Spleen (tissue), 11 donors: ENCODE results near the gene TSPAN9. TPM values are rescaled to one million over a fixed set of nuclear protein-coding genes. Genes with fewer than 3 reads are reported as not detected.

Source experiments
- DNase-seq: peaks from one replicate; pipeline ENCODE4 v3.0.0-alpha.2; 2020
- H3K27ac ChIP-seq, 8 donors: fragments of 200-600 bp; sonication (generic) in 7 of 8; 1 replicate in 4 of 8; 2 replicates in 4 of 8; pipeline versions ENCODE4 v1.5.0 to v1.8.0; 2016 to 2021; ENCODE audit warnings: inconsistent platforms in 4 of 8, mild to moderate bottlenecking in 4 of 8, moderate library complexity in 1 of 8
- H3K27me3 ChIP-seq, 7 donors: fragments of 200-600 bp; sonication (generic) in 6 of 7; replicated peaks in 1 of 7; 1 replicate in 4 of 7; 2 replicates in 3 of 7; pipeline versions ENCODE4 v1.5.0 to v1.8.0; 2016 to 2021; ENCODE audit warnings: inconsistent platforms in 3 of 7, mild to moderate bottlenecking in 1 of 7
- H3K36me3 ChIP-seq, 6 donors: fragments of 200-600 bp; sonication (generic) in 5 of 6; 1 replicate in 4 of 6; 2 replicates in 2 of 6; pipeline versions ENCODE4 v1.5.0 to v1.8.0; 2016 to 2021; ENCODE audit warnings: inconsistent platforms in 2 of 6
- H3K4me1 ChIP-seq, 6 donors: fragments of 200-600 bp; sonication (generic) in 5 of 6; 1 replicate in 3 of 6; 2 replicates in 3 of 6; pipeline versions ENCODE4 v1.5.0 to v1.8.0; 2016 to 2021; ENCODE audit warnings: inconsistent platforms in 3 of 6
- H3K4me3 ChIP-seq, 8 donors: fragments of 200-600 bp; sonication (generic) in 7 of 8; 1 replicate in 4 of 8; 2 replicates in 4 of 8; pipeline versions ENCODE4 v1.5.0 to v1.8.0; 2016 to 2021; ENCODE audit warnings: inconsistent platforms in 4 of 8, mild to moderate bottlenecking in 4 of 8, moderate library complexity in 2 of 8
- H3K9me3 ChIP-seq, 8 donors: fragments of 200-600 bp; sonication (generic) in 7 of 8; 1 replicate in 4 of 8; 2 replicates in 4 of 8; pipeline versions ENCODE4 v1.5.0 to v1.8.0; 2016 to 2021; ENCODE audit warnings: inconsistent platforms in 4 of 8
- CTCF ChIP-seq, 11 experiments: fragments of 200-600 bp in 7 of 11; fragments of 450-650 bp in 4 of 11; sonication (generic) in 4 of 11; IDR thresholded peaks in 8 of 11; conservative IDR thresholded peaks in 3 of 11; 1 replicate in 7 of 11; 2 replicates in 4 of 11; pipeline versions ENCODE4 v1.4.0 to v1.8.0; 2016 to 2021; ENCODE audit warnings: antibody characterized with exemption in 11 of 11, inconsistent platforms in 4 of 11, mild to moderate bottlenecking in 1 of 11
- POLR2A ChIP-seq, 3 donors: fragments of 450-650 bp; IDR thresholded peaks; one replicate each; pipeline ENCODE4 v1.5.1; 2017; ENCODE audit warnings: antibody characterized with exemption in 3 of 3, mild to moderate bottlenecking in 1 of 3
- POLR2AphosphoS5 ChIP-seq, 3 donors: sonication (generic); formaldehyde crosslinking; IDR thresholded peaks; one replicate each; pipeline ENCODE4 v1.5.1; 2017; ENCODE audit warnings: antibody characterized with exemption in 3 of 3
- WGBS, 5 donors: extraction: QIAGEN DNeasy Blood & Tissue Kit in 3 of 5; methylation state at CpG; one replicate each; pipeline versions ENCODE4 v1.1.5 to v1.1.7; 2013 to 2018; 5-methylcytosine and 5-hydroxymethylcytosine counted together
- intact Hi-C: fragments of 100-400 bp; cut with DNase I; formaldehyde crosslinking; loops from one replicate; pipeline ENCODE4 v1.15.0; 2023; ENCODE audit warnings: low total_unique reads
- polyA plus RNA-seq, 3 donors: library from polyadenylated mRNA; stranded (reverse); fragments of 200-250 nt; gene quantifications; one replicate each; pipeline ENCODE4 v1.2.1, GENCODE V29; 2013
- total RNA-seq, 7 donors: library from RNA; depleted of rRNA in 3 of 7; stranded (reverse); fragments of >200 nt in 3 of 7; fragmentation: NEBNext Ultra II Directional in 4 of 7; extraction: Animal tissue kit (Norgen Biotek cat#: 25700) in 4 of 7; gene quantifications; one replicate each; pipeline versions ENCODE4 v1.1.0 to v1.2.1, GENCODE V29; 2016 to 2021
- donor health status: healthy with polysubstance abuse.
- donor health status: DM: no; HTN: no; CAD: no; lungs with moderate emphysema.
- donor health status: DM: no; HTN: no; CAD: no.
- donor health status: Bipolar disorder and iron deficiency.
- donor health status: healthy.
- donor health status: DM: no; HTN: no; CAD: no.
- donor health status: DM: yes; HTN: yes; CAD: no.

The TSPAN9 gene
- total and polyA plus RNA-seq, 10 donors = 3.6 to 51.1 (median 32.4) TPM

GRCh38 chr12:3071107-3071506 lies 6.1 kb upstream of the TSPAN9 start:
- no peaks in the 10 kb centered on the region for H3K36me3 ChIP-seq
- H3K4me3 ChIP-seq = no peak overlapping the region
- H3K4me1 ChIP-seq = peaks cover 0 to 23% (median 8%) of the 10 kb centered on the region in 6 donors
- intact Hi-C loops = no loop called here
- H3K27me3 ChIP-seq = peaks cover 0 to 34% (median 0%) of the 10 kb centered on the region in 7 donors
- TF ChIP-seq CTCF (IDR thresholded peaks at IDR 0.05 in 8 of 11, conservative IDR thresholded peaks at IDR 0.05 in 3 of 11) (no peak), POLR2AphosphoS5 (IDR thresholded peaks at IDR 0.05) (no peak), POLR2A (IDR thresholded peaks at IDR 0.05) (no peak)
- no peak for DNase-seq
- WGBS, 5 donors = 93 to 98% (median 97%) methylated on average over 8 of the region's 8 CpGs
- no peaks in the 10 kb centered on the region for H3K9me3 ChIP-seq
- H3K27ac ChIP-seq = no peak overlapping the region

GRCh38 chr12:3071710-3072109 lies 5.5 kb upstream of the TSPAN9 start:
- Histone ChIP-seq H3K27ac (no peak overlapping the region), H3K4me1 (peaks cover 0 to 29% (median 14%) of the 10 kb centered on the region in 6 donors), H3K4me3 (no peak overlapping the region), H3K27me3 (peaks cover 0 to 40% (median 0%) of the 10 kb centered on the region in 7 donors), H3K9me3 (no peaks in the 10 kb centered on the region), H3K36me3 (no peaks in the 10 kb centered on the region)
- WGBS, 5 donors = 92 to 98% (median 94%) methylated on average over 24 to 25 of the region's 25 CpGs
- DNase-seq = no peak
- intact Hi-C loops = loop anchor here (2.0 kb wide), 1 partner anchor 203 kb away; no protein-coding TSS in a partner anchor
- no peak for TF ChIP-seq POLR2A (IDR thresholded peaks at IDR 0.05)
- no peak for TF ChIP-seq CTCF (IDR thresholded peaks at IDR 0.05 in 8 of 11, conservative IDR thresholded peaks at IDR 0.05 in 3 of 11)
- TF ChIP-seq POLR2AphosphoS5 (IDR thresholded peaks at IDR 0.05) = no peak

- TF ChIP-seq POLR2A (IDR thresholded peaks at IDR 0.05) (no peak), POLR2AphosphoS5 (IDR thresholded peaks at IDR 0.05) (peak in 2 of 3 donors; percentile 52 to 53), CTCF (IDR thresholded peaks at IDR 0.05 in 8 of 11, conservative IDR thresholded peaks at IDR 0.05 in 3 of 11) (peak; percentile 79 to 99 (median 96))
- intact Hi-C loops = loop anchor here (2.0 kb wide), 1 partner anchor 201 kb away; no protein-coding TSS in a partner anchor
- no peak overlapping the region for H3K4me3 ChIP-seq
- no peaks in the 10 kb centered on the region for H3K9me3 ChIP-seq
- 6 to 9% (median 8%) methylated on average over 13 of the region's 13 CpGs for WGBS, 5 donors
- peak overlapping the region in 1 of 8 donors; percentile 33 for H3K27ac ChIP-seq
- H3K36me3 ChIP-seq = no peaks in the 10 kb centered on the region
- DNase-seq = peak; percentile 94
- peaks cover 0 to 39% (median 26%) of the 10 kb centered on the region in 6 donors for H3K4me1 ChIP-seq
- peaks cover 0 to 58% (median 4%) of the 10 kb centered on the region in 7 donors for H3K27me3 ChIP-seq
Measured at GRCh38 chr12:3073438-3074250, 3.5 kb upstream of the TSPAN9 start.

- no peak for DNase-seq
- intact Hi-C loops = no loop called here
- WGBS, 5 donors = 85 to 94% (median 91%) methylated on average over 6 of the region's 6 CpGs
- no peak overlapping the region for H3K4me3 ChIP-seq
- TF ChIP-seq CTCF (IDR thresholded peaks at IDR 0.05 in 8 of 11, conservative IDR thresholded peaks at IDR 0.05 in 3 of 11) (no peak), POLR2A (IDR thresholded peaks at IDR 0.05) (no peak), POLR2AphosphoS5 (IDR thresholded peaks at IDR 0.05) (no peak)
- peaks cover 0 to 58% (median 4%) of the 10 kb centered on the region in 7 donors for H3K27me3 ChIP-seq
- H3K27ac ChIP-seq = no peak overlapping the region
- peaks cover 0 to 52% (median 29%) of the 10 kb centered on the region in 6 donors for H3K4me1 ChIP-seq
- no peaks in the 10 kb centered on the region for H3K36me3 ChIP-seq
- no peaks in the 10 kb centered on the region for H3K9me3 ChIP-seq
Measured at GRCh38 chr12:3075315-3075714, 1.9 kb upstream of the TSPAN9 start.
